ENCODE results near the gene CLN3. TPM values are rescaled to one million over a fixed set of nuclear protein-coding genes. Genes with fewer than 3 reads are reported as not detected.
"Not testable (repeated sequence)": the region's sequence is repeated elsewhere in the genome, so short reads cannot be mapped to it uniquely, and the experiment has no call there.

Gene CLN3
- total RNA-seq, 1 experiment from 2014 or later = 19.7 TPM

- Mint-ChIP-seq H3K9me3 (ENCODE audit: unreplicated experiment) (no peaks in the 10 kb centered on the region), H3K4me3 (ENCODE audit: unreplicated experiment) (no peak overlapping the region), H3K4me1 (ENCODE audit: insufficient read depth, unreplicated experiment) (peaks cover 10% of the 10 kb centered on the region), H3K27me3 (ENCODE audit: insufficient read depth, unreplicated experiment) (no peaks in the 10 kb centered on the region), H3K36me3 (ENCODE audit: insufficient read depth, unreplicated experiment) (peaks cover 3% of the 10 kb centered on the region), H3K27ac (ENCODE audit: low read depth, unreplicated experiment) (no peak overlapping the region)
- BruUV-seq (replicated peaks) = no TSS peak
- CTCF ChIA-PET = interaction anchor here (0.7 kb wide), 1 partner anchor 22 kb away, joined by 5 read pairs; no protein-coding TSS in a partner anchor
- POLR2A ChIA-PET = no interaction called here
- DNase-seq (ENCODE audit: unreplicated experiment) = no peak
- TF ChIP-seq CTCF (IDR thresholded peaks at IDR 0.05; ENCODE audit: unreplicated experiment) = no peak
- intact Hi-C loops (cut with micrococcal nuclease) = no loop called here
Observed at GRCh38 chr16:28527985-28528384, 36.1 kb upstream of the CLN3 start.

- POLR2A ChIA-PET; intact Hi-C loops (cut with micrococcal nuclease); H3K27ac Mint-ChIP-seq (ENCODE audit: low read depth, unreplicated experiment); H3K4me1 Mint-ChIP-seq (ENCODE audit: insufficient read depth, unreplicated experiment); H3K9me3 Mint-ChIP-seq (ENCODE audit: unreplicated experiment); BruUV-seq (replicated peaks); H3K36me3 Mint-ChIP-seq (ENCODE audit: insufficient read depth, unreplicated experiment); H3K4me3 Mint-ChIP-seq (ENCODE audit: unreplicated experiment); H3K27me3 Mint-ChIP-seq (ENCODE audit: insufficient read depth, unreplicated experiment); DNase-seq (ENCODE audit: unreplicated experiment): not testable (repeated sequence)
- CTCF ChIA-PET = interaction anchor here (0.6 to 0.7 kb wide), 2 partner anchors 22 to 77 kb away, joined by 3 to 5 read pairs; no protein-coding TSS in a partner anchor
Observed at GRCh38 chr16:28527100-28527785, 35.4 kb upstream of the CLN3 start.

GRCh38 chr16:28526201-28527099 lies 34.6 kb upstream of the CLN3 start:
- intact Hi-C loops (cut with micrococcal nuclease) = no loop called here
- POLR2A ChIA-PET = interaction anchor here (0.9 kb wide), 1 partner anchor 8 kb away, joined by 3 read pairs; no protein-coding TSS in a partner anchor
- Mint-ChIP-seq H3K4me1 (ENCODE audit: insufficient read depth, unreplicated experiment) (no peaks in the 10 kb centered on the region), H3K27me3 (ENCODE audit: insufficient read depth, unreplicated experiment) (no peaks in the 10 kb centered on the region), H3K27ac (ENCODE audit: low read depth, unreplicated experiment) (no peak overlapping the region), H3K4me3 (ENCODE audit: unreplicated experiment) (no peak overlapping the region), H3K9me3 (ENCODE audit: unreplicated experiment) (no peaks in the 10 kb centered on the region), H3K36me3 (ENCODE audit: insufficient read depth, unreplicated experiment) (no peaks in the 10 kb centered on the region)
- no TSS peak for BruUV-seq (replicated peaks)
- CTCF ChIA-PET = interaction anchor here (0.5 kb wide), 1 partner anchor 452 kb away, joined by 4 read pairs; no protein-coding TSS in a partner anchor
- TF ChIP-seq CTCF (IDR thresholded peaks at IDR 0.05; ENCODE audit: unreplicated experiment) = no peak
- DNase-seq (ENCODE audit: unreplicated experiment) = no peak

- intact Hi-C loops (cut with micrococcal nuclease) = no loop called here
- no TSS peak for BruUV-seq (replicated peaks)
- TF ChIP-seq CTCF (IDR thresholded peaks at IDR 0.05; ENCODE audit: unreplicated experiment) = no peak
- no peak overlapping the region for H3K4me3 Mint-ChIP-seq (ENCODE audit: unreplicated experiment)
- DNase-seq (ENCODE audit: unreplicated experiment) = no peak
- no peaks in the 10 kb centered on the region for H3K27me3 Mint-ChIP-seq (ENCODE audit: insufficient read depth, unreplicated experiment)
- ChIA-PET POLR2A (interaction anchor here (0.6 to 2.0 kb wide), 2 partner anchors 15 to 32 kb away, joined by 3 to 11 read pairs; partner anchors contain the start of gene NUPR1), CTCF (interaction anchor here (0.6 kb wide), 1 partner anchor 13 kb away, joined by 5 read pairs; no protein-coding TSS in a partner anchor)
- no peaks in the 10 kb centered on the region for H3K36me3 Mint-ChIP-seq (ENCODE audit: insufficient read depth, unreplicated experiment)
- H3K9me3 Mint-ChIP-seq (ENCODE audit: unreplicated experiment) = no peaks in the 10 kb centered on the region
- H3K27ac Mint-ChIP-seq (ENCODE audit: low read depth, unreplicated experiment) = no peak overlapping the region
- no peaks in the 10 kb centered on the region for H3K4me1 Mint-ChIP-seq (ENCODE audit: insufficient read depth, unreplicated experiment)
Observed at GRCh38 chr16:28524681-28525171, 32.9 kb upstream of the CLN3 start.
